IPS DF 4.7 (cell line): Measurements from ENCODE around the gene CENPO.
"Not testable (repeated sequence)": the region's sequence is repeated elsewhere in the genome, so short reads cannot be mapped to it uniquely, and the experiment has no call there.

ENCODE experiments used
- DNase-seq: peaks from one replicate; pipeline ENCODE4 v3.0.0-alpha.2; 2013; ENCODE audit warnings: low spot score; ENCODE audit errors: extremely low read depth

The CENPO gene

GRCh38 chr2:24788816-24789215, 4.4 kb upstream of the CENPO start:
- no peak for DNase-seq

- no peak for DNase-seq
These were observed 1.8 kb upstream of the CENPO start for GRCh38 chr2:24791452-24791851.

DNA sequence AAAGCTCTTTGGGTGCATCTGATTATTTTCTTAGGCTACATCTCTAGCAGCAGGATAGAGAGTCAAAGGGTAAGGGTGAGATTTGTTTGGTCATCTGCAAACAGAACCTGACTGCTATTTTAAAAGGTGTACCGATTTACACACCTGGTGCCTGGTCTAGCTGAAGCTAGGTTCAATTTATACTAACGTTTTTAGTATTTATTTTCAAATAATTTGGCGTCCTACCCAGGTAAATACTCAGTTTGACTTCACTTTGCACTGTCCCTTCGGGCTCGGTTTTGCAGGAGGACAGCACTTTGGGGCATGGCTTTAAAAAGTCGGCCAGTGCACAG, 717 bp upstream of the CENPO start:
- no peak for DNase-seq

DNA sequence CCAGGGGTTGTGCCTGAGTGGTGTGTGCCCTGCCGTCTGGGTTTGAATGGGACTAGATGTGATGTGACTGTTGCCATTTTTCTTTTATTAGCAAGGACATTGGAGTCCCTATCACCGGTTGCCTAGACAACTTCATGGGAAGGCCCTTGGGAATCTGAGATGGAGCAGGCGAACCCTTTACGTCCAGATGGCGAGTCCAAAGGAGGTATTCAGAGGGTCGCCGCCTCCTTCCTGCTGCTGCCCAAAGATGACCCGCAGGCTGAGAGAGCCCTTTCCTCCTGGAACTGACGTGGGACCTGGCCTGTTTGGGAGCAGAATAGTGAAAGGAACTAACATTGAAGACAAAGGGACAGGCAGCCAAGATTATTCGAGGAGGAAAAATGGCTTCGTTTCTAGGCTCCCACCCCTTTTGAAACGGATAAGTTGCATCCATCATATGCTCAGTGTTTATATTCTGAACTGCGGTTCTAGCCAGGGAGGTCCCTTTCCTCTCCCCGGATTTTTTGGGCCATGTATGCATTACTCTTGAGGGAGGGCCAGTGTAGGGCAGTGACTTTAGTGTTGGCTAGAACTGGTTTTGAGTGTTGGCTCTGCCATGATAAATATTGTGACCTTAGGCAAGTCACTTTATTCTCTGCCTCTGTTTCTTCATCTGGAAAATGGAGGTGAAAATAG, 673 bp downstream of the CENPO start:
- DNase-seq, result no peak

- no peak for DNase-seq
These were observed 4.4 kb downstream of the CENPO start for GRCh38 chr2:24797644-24798043.

DNA sequence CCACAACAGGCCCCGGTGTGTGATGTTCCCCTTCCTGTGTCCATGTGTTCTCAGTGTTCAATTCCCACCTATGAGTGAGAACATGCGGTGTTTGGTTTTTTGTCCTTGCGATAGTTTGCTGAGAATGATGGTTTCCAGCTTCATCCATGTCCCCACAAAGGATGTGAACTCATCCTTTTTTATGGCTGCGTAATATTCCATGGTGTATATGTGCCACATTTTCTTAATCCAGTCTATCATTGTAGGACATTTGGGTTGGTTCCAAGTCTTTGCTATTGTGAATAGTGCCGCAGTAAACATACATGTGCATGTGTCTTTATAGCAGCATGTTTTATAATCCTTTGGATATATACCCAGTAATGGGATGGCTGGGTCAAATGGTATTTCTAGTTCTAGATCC, 7.3 kb downstream of the CENPO start:
- DNase-seq, result not testable (repeated sequence)

DNA sequence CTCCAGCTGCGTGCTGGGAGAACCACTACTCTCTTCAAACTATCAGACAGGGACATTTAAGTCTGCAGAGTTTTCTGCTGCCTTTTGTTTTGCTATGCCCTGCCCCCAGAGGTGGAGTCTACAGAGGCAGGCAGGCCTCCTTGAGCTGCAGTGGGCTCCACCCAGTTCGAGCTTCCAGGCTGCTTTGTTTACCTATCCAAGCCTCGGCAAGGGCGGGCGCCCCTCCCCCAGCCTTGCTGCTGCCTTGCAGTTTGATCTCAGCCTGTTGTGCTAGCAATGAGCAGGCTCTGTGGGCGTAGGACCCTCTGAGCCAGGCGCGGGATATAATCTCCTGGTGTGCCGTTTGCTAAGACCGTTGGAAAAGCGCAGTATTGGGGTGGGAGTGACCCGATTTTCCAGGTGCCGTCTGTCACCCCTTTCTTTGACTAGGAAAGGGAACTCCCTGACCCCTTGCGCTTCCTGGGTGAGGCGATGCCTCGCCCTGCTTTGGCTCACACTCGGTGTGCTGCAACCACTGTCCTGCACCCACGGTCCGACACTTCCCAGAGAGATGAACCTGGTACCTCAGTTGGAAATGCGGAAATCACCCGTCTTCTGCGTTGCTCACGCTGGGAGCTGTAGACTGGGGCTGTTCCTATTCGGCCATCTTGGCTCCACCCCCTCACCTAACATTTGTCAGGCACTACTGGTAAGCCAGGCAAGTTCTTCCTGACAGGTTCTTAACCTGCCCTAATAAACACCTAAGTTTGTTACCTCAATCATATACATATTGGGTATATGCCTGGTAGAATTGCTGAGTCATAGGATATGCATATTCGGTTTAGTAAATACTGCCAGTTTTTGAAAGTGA, 12.8 kb downstream of the CENPO start:
- DNase-seq, result not testable (repeated sequence)

DNA sequence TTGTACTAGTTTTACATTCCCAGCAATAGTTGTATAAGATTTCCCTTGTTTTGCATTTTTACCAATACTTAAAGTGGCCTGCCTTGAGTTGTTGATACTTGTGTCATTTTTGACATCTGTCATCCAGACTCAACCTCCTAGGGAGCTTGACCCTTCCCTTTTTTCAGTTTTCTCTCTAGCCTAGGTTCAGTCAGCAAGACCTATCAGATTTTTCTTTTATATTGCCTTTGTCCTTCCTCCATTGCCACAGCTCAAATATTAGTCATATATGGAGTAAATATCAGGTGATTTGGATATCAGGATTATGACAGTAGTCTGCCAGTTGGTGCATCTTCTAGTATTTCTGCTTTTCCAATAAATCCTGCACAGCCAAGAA, 13.4 kb downstream of the CENPO start:
- DNase-seq, result no peak

- no peak for DNase-seq
These were observed 16.2 kb downstream of the CENPO start for GRCh38 chr2:24809316-24810007.

DNA sequence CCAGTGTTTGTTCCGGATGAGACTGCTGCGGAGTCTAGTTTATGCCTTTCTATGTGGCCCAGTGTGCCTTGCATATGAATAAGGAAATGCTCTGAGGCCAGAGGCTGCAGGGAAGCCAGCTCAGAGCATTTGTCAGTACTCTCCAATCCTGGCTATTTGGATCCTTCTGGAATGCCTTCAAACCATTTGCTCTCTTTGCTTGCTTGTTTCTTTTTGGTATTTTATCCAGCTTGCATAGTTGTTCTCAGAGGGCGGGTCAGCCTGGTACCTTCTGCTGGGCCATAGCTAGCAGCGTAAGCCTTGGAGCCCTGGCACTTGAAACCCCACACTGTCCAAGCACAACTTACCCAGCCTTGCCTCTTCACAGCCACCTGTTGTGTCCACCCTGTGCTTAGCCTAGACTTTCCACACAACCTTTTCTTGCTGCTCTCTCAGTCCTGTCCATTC, 20.5 kb downstream of the CENPO start:
- no peak for DNase-seq

DNA sequence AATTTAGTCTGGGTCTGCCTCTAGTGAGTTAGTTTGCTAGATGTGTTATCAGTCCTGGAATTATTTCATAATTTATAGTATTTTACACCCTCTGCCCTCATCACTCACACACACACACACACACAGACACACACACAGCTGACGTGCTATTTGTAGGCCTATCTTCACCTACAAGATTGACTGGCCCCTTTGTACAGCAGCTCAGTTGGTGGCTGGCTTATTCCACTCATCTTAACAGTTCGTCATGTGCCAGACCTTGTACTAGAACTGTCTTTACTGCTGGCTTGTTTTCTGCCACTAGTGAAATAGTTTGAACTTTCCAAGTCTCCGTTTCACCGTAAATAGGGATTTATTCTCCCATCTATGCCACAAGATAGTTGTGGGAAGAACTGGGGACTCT, 21.3 kb downstream of the CENPO start:
- no peak for DNase-seq

DNA sequence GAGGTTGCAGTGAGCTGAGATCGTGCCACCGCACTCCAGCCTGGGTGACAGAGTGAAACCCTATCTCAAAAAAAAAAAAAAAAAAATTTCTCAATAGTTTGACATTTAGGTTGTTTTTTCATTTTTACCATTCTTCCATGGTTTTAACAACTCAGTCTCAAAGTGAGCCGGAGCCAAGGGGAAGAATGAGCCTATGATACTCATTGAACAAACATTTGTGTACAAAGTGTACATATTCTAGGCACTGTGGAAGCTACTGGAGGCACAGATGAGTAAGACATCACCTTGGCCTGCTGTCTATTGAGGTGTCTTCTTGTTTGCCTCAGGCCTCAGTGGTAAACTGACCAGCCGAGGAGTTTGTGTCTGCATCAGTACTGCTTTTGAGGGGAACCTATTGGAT, 21.9 kb downstream of the CENPO start:
- no peak for DNase-seq

DNA sequence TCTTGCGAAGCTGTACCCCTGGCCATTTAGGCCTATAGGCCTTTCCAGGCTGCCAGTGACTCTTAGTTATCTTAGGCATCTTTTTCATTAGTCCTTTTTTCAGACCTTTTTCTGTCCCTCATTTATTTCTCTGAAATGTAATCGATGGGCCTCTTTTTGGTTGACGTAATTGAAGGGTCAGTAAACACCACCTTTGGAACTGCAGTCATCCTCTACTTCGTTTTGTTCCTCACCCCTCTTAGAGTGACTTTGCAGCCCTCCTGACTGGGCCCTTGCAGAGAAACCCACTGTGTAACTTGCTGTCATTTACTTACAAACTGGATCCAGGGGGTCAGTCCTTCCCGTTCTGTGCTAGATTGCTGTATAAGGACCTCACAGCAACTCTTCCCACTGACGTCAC, 23.2 kb downstream of the CENPO start:
- DNase-seq, result no peak

GRCh38 chr2:24816884-24817283, 23.7 kb downstream of the CENPO start:
- DNase-seq, result no peak

- DNase-seq, result no peak
These were observed 25.5 kb downstream of the CENPO start for GRCh38 chr2:24818721-24819167.

DNA sequence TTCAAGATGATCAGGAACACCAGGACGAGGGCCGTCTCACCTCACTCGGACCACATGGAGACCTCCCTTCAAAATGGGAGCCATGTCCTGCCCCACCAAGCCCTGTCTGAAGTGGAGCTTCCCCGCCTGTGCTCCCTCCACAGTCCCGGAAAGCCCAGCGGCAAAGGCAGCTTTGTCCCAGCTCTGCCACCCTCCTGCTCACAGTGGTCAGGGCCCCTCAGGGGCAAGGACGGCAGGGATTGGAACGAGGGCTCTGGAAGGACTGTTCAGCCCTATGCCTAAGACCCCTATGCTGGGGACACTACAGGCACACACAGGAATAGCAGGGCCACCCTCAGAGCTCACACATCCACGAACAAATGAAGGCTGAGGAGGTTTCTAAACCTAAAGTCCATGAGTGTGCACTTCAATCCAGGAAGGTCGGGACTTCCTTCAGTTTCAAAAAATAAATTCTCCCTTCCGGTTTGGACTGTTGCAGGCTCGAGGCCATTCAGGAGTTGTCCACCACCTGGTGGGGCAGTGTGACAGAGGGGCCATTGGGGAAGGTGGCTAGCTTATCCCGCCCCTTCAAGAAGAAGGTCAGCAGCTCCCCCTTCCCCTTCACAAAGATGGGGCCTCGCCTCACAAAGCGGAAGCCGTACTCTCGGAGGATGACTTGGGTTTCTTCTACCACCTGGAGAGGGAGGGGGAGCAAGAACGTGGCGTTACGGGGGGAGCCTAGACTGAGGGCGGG, 26.4 kb downstream of the CENPO start:
- DNase-seq, result no peak

DNA sequence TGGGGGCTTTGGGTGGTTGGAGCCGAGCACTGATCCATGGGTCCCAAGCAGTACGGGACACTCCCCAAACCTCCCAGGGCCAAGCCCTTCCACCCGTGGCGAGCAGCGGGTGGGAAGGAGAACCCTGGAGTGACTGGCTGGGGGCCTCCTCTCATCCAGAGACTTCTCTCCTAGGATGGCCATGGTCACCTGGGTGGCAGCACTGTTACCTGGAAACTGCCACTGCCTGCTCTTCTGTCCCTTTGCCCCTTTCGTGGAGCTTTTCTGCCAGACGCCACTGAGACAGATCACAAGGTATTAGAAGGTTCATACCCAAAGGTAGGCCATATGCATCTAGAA, 26.9 kb downstream of the CENPO start:
- DNase-seq, result no peak

GRCh38 chr2:24820598-24821432, 27.6 kb downstream of the CENPO start:
- no peak for DNase-seq

- DNase-seq, result no peak
These were observed 28.2 kb downstream of the CENPO start for GRCh38 chr2:24821433-24821891.

GRCh38 chr2:24822049-24822706, 29.0 kb downstream of the CENPO start:
- DNase-seq, result peak; percentile 64
